CD4-positive, alpha-beta T cell treated with Interleukin-2 at 100 ng/mL for 4 hours (primary cell): ENCODE results near the gene PTBP2.

Experiments
- DNase-seq: peaks from one replicate; pipeline ENCODE4 v3.0.0-alpha.2; 2020; ENCODE audit warnings: low spot score

Gene PTBP2

DNA sequence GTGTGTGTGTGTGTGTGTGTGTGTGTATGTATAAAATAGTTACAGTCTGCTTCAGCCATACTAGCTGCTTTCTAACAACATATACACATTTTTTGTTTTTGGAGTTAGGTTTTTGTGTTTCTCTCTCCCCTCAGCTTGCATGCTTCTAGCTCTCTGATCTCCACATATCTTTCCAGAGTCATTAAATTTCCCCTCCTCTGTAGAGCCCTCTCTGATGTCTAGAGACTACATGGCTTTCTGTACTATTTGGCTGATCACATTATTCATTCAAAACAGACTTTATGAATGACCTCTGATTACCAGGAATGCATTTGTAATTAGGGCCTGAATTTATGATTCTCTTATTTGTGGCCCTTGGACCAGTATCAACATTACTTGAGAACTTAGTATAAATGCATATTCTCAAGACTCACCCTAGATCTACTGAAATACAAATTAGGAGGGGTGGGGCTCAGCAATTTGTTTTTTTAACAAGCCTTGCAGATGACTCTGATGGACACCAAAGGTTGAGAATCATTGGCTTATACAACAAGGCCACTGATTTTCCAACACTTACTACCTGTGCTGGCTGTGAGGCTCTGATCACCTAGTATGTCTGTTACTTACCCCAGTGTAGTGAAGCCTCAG lies 104.5 kb downstream of the PTBP2 start:
- no peak for DNase-seq

DNA sequence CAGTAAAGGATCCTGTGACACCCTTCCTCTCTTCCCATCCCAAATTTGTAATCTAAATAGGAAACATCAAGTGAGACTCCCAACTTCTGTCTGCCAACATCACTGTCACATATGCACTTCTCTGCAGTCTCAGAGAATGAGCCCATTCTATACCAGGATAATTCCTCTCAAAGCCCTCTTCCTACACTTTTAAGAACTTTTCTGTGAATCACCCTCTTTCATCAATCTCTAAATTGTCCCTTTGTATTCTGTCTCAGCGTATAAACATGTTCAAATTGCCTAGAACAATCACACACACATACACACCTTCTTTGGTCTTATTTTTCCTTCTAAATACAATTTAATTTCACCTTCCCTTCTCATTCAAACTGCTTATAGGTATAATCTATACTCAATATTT lies 111.8 kb downstream of the PTBP2 start:
- no peak for DNase-seq

DNA sequence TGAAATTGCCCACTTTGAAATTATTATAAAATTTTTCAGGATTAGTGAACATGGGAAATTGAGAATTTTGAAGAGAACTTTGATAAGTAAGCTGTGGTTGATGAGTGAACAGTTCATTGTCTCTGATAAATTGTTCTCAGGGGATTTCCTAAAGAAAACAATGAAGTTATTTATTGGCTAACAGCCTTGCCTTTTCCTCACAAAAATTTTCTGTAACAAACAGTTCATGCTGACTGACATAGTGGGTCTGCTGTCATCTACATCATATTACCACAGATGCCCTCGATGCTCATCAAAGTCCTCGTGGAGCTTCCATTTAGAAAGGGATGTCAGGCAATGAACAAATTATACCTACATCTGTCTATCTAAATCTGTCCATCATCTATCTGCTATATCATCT lies 113.4 kb downstream of the PTBP2 start:
- no peak for DNase-seq

DNA sequence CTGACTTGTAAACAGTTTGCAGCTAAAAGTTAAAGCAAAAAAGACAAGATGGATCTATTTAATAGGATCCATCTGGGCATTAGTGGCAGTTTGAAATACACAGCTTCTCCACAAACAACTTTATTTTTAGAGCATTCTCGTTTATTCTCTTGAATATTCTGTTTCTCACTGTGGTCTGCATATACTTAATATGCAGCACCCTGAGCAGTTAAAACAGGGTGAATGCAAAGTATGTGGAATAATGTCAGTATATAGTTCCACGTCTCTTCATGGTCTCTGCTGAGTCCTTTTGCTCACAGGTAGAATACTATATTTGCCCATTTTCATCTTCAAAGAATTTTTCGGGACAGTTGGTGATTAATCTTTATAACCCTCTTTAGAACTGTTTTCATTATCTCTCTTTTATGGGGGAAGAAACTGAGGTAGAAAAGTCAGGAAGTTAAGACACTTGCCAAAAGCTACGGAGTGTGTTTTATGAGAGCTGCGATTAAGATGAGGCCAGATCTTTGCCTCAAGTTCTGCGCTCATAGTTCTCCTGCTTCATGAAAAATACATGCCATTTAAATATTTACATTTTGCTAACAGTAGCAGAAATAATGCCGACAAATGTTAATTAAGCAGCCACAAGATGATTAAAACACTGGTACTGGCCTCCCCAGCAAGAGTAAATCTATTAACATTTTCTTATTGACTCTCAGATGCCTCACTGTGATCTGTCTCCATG lies 115.6 kb downstream of the PTBP2 start:
- DNase-seq, result no peak

DNA sequence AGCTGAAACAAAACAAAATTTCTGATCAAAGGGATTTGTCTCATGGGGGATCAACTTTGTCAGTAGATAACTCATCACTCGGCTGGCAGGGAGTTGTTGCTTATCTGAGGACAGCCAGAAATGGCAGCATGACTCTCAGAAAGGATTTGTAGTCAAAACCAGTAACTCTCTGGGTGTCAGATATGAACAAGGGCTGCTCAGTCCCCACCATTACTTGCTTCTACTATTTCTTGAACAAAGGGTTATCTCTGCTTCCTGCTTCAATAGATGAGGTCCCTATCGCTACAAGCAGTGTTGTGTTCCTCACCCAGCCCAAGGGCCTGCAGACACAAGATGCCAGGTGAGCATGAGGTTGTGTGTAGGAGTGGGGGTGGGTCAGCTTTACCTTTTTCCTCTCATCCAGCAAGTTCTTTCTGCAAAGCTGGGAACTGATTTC lies 116.2 kb downstream of the PTBP2 start:
- no peak for DNase-seq

DNA sequence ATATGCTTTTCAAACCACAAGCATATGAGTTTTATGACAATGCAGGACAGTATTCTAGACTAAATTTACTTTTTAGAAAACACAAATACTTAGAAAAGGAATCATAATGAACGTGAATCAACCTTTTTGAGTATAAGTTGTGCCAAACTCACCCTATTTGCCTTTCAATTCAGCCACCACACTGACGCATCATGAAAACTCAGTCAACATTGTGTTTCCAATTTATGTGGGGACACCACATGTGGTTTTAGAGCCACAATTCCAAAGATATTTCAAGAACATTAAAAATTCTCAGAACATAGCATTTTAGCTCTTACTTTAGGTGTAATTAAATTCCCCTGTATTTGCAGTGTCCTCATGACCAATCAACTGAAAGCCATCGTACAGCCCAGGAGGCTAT lies 118.8 kb downstream of the PTBP2 start:
- no peak for DNase-seq

DNA sequence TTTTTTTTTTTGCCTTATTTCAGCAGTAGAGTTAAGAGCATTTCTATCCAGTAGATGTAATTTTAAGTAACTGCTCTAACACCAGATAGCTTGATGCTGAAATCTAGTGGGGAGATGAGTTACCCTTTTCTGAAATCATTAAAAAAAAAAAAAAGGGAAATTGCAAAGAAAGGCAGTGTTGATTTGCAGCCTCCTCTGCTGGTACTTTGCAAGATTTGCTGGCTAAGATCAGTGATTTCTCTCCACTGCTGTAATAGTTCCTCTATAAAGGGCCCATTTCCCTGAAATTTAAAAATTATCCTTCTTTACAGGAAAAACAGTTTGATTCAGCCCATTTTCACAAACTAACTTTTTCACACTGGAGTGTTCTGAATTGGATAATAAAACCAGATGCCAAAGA lies 120.6 kb downstream of the PTBP2 start:
- DNase-seq, result no peak

DNA sequence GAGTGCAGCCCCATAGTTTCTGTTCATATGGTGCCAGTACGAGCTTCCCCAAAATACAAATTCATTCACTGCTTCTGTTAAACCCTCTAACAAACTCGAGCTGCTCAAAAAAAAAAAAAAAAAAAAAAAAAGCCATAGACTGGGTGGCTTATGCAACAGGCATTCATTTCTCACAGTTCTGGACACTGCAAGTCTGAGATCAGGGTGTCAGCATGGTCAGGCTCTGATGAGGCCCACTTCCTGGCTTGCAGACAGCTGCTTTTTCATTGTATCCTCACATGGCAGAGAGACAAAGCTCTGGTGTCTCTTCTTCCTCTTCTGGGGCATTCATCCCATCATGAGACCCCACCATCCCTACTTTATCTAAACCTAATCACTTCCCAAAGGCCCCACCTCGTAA lies 121.6 kb downstream of the PTBP2 start:
- DNase-seq, result no peak

DNA sequence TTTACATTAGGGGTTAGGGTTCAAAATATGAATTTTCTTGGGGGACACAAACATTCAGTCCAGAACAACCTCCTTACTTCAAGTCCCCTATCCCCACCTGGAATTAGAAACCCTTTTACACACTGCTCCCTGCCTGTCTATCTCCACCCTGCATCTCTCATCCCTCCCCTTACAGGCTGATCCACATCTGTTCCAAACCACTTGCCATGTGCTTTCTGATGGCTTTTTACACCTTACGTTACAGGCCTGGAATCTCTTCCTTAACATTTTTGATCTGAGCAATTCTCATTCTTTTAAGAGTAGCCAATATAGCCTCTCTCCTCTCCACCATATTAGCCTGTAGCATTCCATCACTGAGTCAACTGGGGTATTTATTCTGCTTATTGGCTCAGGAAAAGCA lies 122.0 kb downstream of the PTBP2 start:
- no peak for DNase-seq

DNA sequence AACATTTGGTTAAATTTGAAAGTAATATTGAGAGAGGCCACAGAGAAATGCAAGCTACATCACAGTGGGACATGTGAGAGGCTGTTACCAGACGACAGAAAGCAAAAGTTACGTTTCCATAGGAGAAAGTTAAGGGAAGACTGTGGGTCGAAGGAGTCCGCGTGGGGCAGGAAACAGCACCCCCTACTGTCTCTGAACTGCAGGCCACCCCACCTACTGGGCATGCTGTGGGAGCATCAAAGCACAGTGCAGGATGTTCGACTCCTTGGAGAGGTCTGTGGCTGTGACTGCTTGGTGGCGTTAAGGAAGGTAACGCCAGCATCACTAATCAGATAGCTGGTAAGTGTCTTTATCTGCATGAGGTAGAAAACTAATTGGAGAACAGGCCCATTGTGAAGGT lies 123.9 kb downstream of the PTBP2 start:
- peak; percentile 34 for DNase-seq

DNA sequence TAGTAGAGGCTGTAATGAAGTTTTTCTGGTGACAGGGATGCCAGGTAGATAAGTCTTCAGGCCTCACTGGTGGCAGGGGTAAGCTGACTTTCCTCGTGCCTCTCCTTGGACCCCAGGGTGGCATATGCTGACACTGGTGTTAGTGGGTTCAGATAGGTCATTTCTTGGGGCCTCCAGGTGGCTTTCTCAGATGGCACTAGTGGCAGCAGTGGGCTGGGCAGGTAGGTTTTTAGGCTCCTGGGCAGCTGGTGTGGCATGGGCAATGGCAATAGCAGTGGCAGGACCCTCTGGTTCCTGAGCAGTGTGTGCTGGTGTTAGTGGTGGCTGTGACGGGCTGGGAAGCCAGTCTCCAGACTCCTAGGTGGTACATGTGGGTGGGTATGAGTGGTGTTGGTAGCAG lies 140.3 kb downstream of the PTBP2 start:
- DNase-seq, result no peak

DNA sequence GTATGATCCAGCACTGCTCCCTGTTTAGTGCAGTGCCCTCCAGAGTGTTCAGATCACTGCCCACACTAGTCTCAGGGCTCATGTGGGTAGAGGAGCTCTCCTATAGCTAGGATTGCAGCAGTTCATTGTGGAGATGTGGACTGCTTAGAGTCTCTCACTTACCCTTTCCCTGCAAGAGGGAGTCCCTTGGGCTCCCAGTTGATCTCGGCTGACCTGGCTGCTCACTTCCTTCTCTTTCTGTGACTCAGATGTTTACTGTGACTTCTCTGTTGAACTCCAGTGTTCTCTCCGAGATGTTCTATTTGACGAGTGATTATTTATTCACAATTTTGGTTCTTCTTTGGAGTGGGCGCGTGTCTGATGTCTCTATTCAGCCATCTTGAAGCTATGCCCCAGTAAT lies 141.9 kb downstream of the PTBP2 start:
- no peak for DNase-seq
